ENCODE data around the gene SAA4.
"Not testable (repeated sequence)": the region's sequence is repeated elsewhere in the genome, so short reads cannot be mapped to it uniquely, and the experiment has no call there.

GRCh38 chr11:18189476-18190245 lies 46.9 kb downstream of the SAA4 start:
- not testable (repeated sequence) for TF ChIP-seq CTCF (conservative IDR thresholded peaks at IDR 0.05); ZFX (IDR thresholded peaks at IDR 0.05)
